Neuronal stem cell (in vitro differentiated cells): ENCODE measurements around the gene B4GALT6.

Experiments
- DNase-seq: peaks from one replicate; pipeline ENCODE4 v3.0.0-alpha.2; 2013; ENCODE audit warnings: low spot score
- H2AFZ ChIP-seq: one replicate; pipeline ENCODE4 v1.6.1; 2013; ENCODE audit warnings: mild to moderate bottlenecking, low read length, inconsistent platforms
- H2AK5ac ChIP-seq: 2 replicates; pipeline ENCODE4 v1.6.1; 2013; ENCODE audit warnings: low read depth, mild to moderate bottlenecking, inconsistent platforms, low read length, moderate library complexity, mixed read lengths
- H2BK120ac ChIP-seq: 2 replicates; pipeline ENCODE4 v1.6.1; 2013; ENCODE audit warnings: low read depth, mild to moderate bottlenecking, inconsistent platforms, low read length, moderate library complexity, mixed read lengths
- H2BK12ac ChIP-seq: one replicate; pipeline ENCODE4 v1.6.1; 2013; ENCODE audit warnings: low read length, inconsistent platforms
- H2BK15ac ChIP-seq: 2 replicates; pipeline ENCODE4 v1.6.1; 2013; ENCODE audit warnings: mild to moderate bottlenecking, low read length, inconsistent platforms, mixed read lengths
- H2BK5ac ChIP-seq: one replicate; pipeline ENCODE4 v1.6.1; 2013; ENCODE audit warnings: inconsistent platforms, mild to moderate bottlenecking, low read length, moderate library complexity
- H3K14ac ChIP-seq: one replicate; pipeline ENCODE4 v1.6.1; 2013; ENCODE audit warnings: low read length, inconsistent platforms
- H3K18ac ChIP-seq: 2 replicates; pipeline ENCODE4 v1.6.1; 2013; ENCODE audit warnings: low read length, inconsistent platforms
- H3K23ac ChIP-seq: 2 replicates; pipeline ENCODE4 v1.6.1; 2013; ENCODE audit warnings: low read depth, mild to moderate bottlenecking, mixed read lengths, low read length, inconsistent platforms; ENCODE audit not compliant: poor library complexity
- H3K27ac ChIP-seq: replicated peaks from 3 replicates; pipeline ENCODE4 v1.5.1; 2013; ENCODE audit warnings: low read length, inconsistent platforms
- H3K27me3 ChIP-seq, 3 experiments: 2 replicates each; pipeline ENCODE4 v1.6.1; 2013; ENCODE audit warnings: low read length in 3 of 3, mild to moderate bottlenecking in 2 of 3, inconsistent platforms in 1 of 3, low read depth in 1 of 3, mixed read lengths in 1 of 3, moderate library complexity in 1 of 3; ENCODE audit not compliant: control insufficient read depth in 3 of 3, insufficient read depth in 3 of 3
- H3K36me3 ChIP-seq, 2 donors: replicated peaks in 1 of 2; 2 replicates each; pipeline ENCODE4 v1.6.1; 2013; ENCODE audit warnings: low read length in 2 of 2; ENCODE audit not compliant: control insufficient read depth in 2 of 2, insufficient read depth in 2 of 2
- H3K4ac ChIP-seq: 2 replicates; pipeline ENCODE4 v1.6.1; 2013; ENCODE audit warnings: inconsistent platforms, mild to moderate bottlenecking, low read length, moderate library complexity
- H3K4me1 ChIP-seq, 2 donors: 1 replicate in 1 of 2; 2 replicates in 1 of 2; pipeline ENCODE4 v1.6.1; 2013; ENCODE audit warnings: low read length in 2 of 2, low read depth in 1 of 2; ENCODE audit not compliant: control insufficient read depth in 2 of 2, insufficient read depth in 1 of 2
- H3K4me2 ChIP-seq: one replicate; pipeline ENCODE4 v1.6.1; 2013; ENCODE audit warnings: mild to moderate bottlenecking, low read length, inconsistent platforms; ENCODE audit not compliant: insufficient read depth, poor library complexity, severe bottlenecking
- H3K4me3 ChIP-seq, 2 donors: 2 replicates each; pipeline ENCODE4 v1.5.1; 2013; ENCODE audit warnings: low read length in 2 of 2, mild to moderate bottlenecking in 2 of 2, inconsistent platforms in 1 of 2, moderate library complexity in 1 of 2
- H3K79me1 ChIP-seq: one replicate; pipeline ENCODE4 v1.6.1; 2013; ENCODE audit warnings: low read depth, mild to moderate bottlenecking, inconsistent platforms, low read length, moderate library complexity
- H3K9ac ChIP-seq: one replicate; pipeline ENCODE4 v1.6.1; 2013; ENCODE audit warnings: mild to moderate bottlenecking, low read depth, low read length, inconsistent platforms; ENCODE audit not compliant: poor library complexity
- H3K9me3 ChIP-seq, 2 donors: replicated peaks in 1 of 2; 2 replicates each; pipeline versions ENCODE3 to v1.6.1; 2013; ENCODE audit warnings: low read length in 2 of 2, mild to moderate bottlenecking in 2 of 2, inconsistent platforms in 1 of 2, low read depth in 1 of 2, mixed read lengths in 1 of 2, moderate library complexity in 1 of 2; ENCODE audit not compliant: control insufficient read depth in 2 of 2, insufficient read depth in 1 of 2
- H4K8ac ChIP-seq: one replicate; pipeline ENCODE4 v1.6.1; 2013; ENCODE audit warnings: low read depth, mild to moderate bottlenecking, inconsistent platforms, low read length, moderate library complexity
- H4K91ac ChIP-seq: one replicate; pipeline ENCODE4 v1.6.1; 2013; ENCODE audit warnings: low read length, low read depth, mild to moderate bottlenecking, inconsistent platforms; ENCODE audit not compliant: poor library complexity
- WGBS, 2 donors: extraction: QIAGEN DNeasy Blood & Tissue Kit; methylation state at CpG; one replicate each; pipeline ENCODE4 v1.1.7; 2013; ENCODE audit warnings: missing lambda C conversion rate in 2 of 2, mixed read lengths in 1 of 2; ENCODE audit not compliant: insufficient read length in 2 of 2, insufficient replicate concordance in 1 of 2; ENCODE audit errors: extremely low coverage in 2 of 2; 5-methylcytosine and 5-hydroxymethylcytosine counted together

Gene B4GALT6

DNA sequence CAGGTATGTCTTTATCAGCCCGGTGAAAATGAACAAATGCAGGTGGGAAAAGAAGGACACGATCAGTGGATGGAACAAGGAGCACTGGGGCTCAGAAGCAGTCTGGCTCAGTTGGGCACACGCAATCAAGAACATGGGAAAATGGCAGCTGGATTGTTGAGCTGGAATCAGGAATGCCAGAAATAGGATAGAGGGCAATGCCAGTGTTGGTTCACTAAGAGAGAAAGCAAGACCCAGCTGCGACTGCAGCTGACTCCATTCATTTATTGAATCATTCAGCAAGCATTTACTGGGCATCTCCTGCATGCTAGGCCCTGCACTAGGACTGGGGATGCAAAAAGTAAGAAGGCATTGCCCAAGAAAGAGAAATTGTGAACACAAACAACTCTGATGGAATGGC, 106.3 kb downstream of the B4GALT6 start:
- Histone ChIP-seq H3K27me3 (peaks cover 0 to 1% (median 0%) of the 10 kb centered on the region in 3 experiments), H2BK120ac (no peak overlapping the region), H3K27ac (no peak overlapping the region), H3K36me3 (no peaks in the 10 kb centered on the region), H2AK5ac (no peak overlapping the region), H2BK12ac (no peak overlapping the region), H3K18ac (no peak overlapping the region), H3K4me1 (peaks cover 0 to 4% of the 10 kb centered on the region in 2 donors), H2AFZ (no peak overlapping the region), H3K9ac (no peak overlapping the region), H2BK5ac (no peak overlapping the region), H3K4ac (no peak overlapping the region), H3K4me3 (no peak overlapping the region), H3K4me2 (no peak overlapping the region), H4K8ac (no peak overlapping the region), H4K91ac (no peak overlapping the region), H3K79me1 (no peaks in the 10 kb centered on the region), H3K14ac (no peak overlapping the region), H3K9me3 (no peaks in the 10 kb centered on the region), H3K23ac (no peak overlapping the region), H2BK15ac (no peak overlapping the region)
- no CpG with 5 or more reads among the region's 4 CpGs for WGBS, 2 donors
- no peak for DNase-seq

DNA sequence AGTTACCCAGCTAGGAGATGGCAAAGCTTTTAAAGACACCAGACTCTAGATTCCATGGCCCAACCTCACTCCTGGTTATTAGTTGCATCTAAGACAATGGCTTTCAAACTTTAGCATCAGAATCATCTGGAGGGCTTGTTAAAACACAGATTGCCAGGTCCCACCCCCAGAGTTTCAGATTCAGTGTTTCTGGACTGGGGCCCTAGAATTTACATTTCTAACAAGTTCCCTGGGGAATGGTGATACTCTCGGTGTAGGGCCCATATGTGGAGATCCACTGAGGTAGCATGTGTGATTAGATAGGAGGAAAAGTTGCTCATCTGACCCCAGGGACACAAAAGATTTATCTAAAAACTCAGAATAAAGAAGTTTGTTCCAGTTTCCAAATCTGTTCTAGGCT, 107.2 kb downstream of the B4GALT6 start:
- Histone ChIP-seq H2AFZ (no peak overlapping the region), H4K91ac (no peak overlapping the region), H3K18ac (no peak overlapping the region), H2AK5ac (no peak overlapping the region), H2BK120ac (no peak overlapping the region), H3K4me2 (no peak overlapping the region), H3K27ac (no peak overlapping the region), H3K23ac (no peak overlapping the region), H3K4me3 (no peak overlapping the region), H3K9me3 (no peaks in the 10 kb centered on the region), H4K8ac (no peak overlapping the region), H3K79me1 (no peaks in the 10 kb centered on the region), H2BK12ac (no peak overlapping the region), H3K9ac (no peak overlapping the region), H2BK5ac (no peak overlapping the region), H3K27me3 (peaks cover 0 to 2% (median 0%) of the 10 kb centered on the region in 3 experiments), H3K4ac (no peak overlapping the region), H2BK15ac (no peak overlapping the region), H3K4me1 (peaks cover 0 to 4% of the 10 kb centered on the region in 2 donors), H3K14ac (no peak overlapping the region), H3K36me3 (no peaks in the 10 kb centered on the region)
- WGBS, 2 donors: no CpG with 5 or more reads among the region's 1 CpG
- no peak for DNase-seq

DNA sequence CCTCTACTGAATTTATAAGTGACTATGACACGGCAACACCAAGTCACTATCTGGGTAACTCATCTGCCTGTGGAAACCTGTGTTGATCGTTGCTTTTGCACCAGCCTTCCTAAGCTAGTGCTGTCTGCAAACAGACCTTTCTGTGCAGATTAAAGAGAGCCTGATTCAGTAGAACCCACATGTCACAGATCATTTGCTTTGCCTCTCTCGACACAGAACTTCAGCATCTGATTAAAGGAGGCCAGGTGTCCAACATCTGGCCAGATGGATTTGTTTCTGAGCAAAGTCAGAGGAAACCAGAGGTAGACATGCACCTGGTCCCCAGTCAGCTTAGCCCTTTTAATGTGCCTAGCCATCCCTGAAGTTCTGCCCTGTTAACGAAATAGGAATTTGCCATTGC, 107.7 kb downstream of the B4GALT6 start:
- Histone ChIP-seq H3K79me1 (no peaks in the 10 kb centered on the region), H4K8ac (no peak overlapping the region), H2BK5ac (no peak overlapping the region), H2BK15ac (no peak overlapping the region), H3K4me1 (peaks cover 0 to 7% of the 10 kb centered on the region in 2 donors), H3K9ac (no peak overlapping the region), H3K27ac (no peak overlapping the region), H2BK120ac (no peak overlapping the region), H3K36me3 (no peaks in the 10 kb centered on the region), H4K91ac (no peak overlapping the region), H2AFZ (no peak overlapping the region), H3K27me3 (peaks cover 0 to 2% (median 0%) of the 10 kb centered on the region in 3 experiments), H3K23ac (no peak overlapping the region), H3K9me3 (no peaks in the 10 kb centered on the region), H2BK12ac (no peak overlapping the region), H2AK5ac (no peak overlapping the region), H3K4ac (no peak overlapping the region), H3K14ac (no peak overlapping the region), H3K4me2 (no peak overlapping the region), H3K18ac (no peak overlapping the region), H3K4me3 (no peak overlapping the region)
- no peak for DNase-seq
- no CpG with 5 or more reads among the region's 4 CpGs for WGBS, 2 donors

DNA sequence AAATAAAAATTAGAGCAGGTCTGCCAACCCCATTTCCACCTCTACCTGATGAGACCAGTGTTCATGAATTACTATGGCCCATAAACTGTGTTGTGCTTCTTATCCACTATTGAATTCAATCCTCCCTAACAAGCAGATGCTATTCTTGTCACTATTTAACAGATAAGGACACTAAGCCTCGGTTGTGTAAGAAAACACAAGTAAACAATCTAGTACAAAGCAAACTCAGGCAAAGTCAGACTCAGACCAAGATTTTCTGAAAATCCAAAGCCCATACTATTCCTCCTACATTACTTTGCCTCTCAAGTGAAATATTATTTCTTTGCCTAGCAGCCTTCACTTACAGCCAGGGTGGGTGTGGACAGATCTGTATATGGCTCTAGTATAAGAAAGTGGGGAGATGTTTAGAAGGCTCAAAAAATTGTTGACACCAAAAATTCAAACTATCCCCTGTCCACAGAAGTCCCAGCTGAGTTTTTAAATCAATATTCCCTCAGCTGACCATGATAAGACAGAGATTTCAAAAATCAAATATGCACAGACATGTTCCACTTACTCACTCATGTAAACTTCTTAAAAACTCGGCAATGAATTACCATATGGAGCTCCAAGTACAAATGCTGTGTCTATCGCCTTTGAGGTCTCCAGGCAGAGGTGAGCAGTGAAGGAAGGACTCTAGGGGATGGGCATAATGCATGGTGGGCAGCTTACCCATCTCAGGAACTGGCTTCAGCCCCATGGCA, 108.7 kb downstream of the B4GALT6 start:
- Histone ChIP-seq H3K9ac (no peak overlapping the region), H3K4me1 (peaks cover 0 to 6% of the 10 kb centered on the region in 2 donors), H3K4me2 (no peak overlapping the region), H3K4ac (no peak overlapping the region), H2BK120ac (no peak overlapping the region), H2AK5ac (no peak overlapping the region), H3K9me3 (no peaks in the 10 kb centered on the region), H3K23ac (no peak overlapping the region), H3K36me3 (no peaks in the 10 kb centered on the region), H2AFZ (no peak overlapping the region), H3K27me3 (peaks cover 0 to 2% (median 0%) of the 10 kb centered on the region in 3 experiments), H2BK12ac (no peak overlapping the region), H3K79me1 (no peaks in the 10 kb centered on the region), H2BK15ac (no peak overlapping the region), H3K14ac (no peak overlapping the region), H4K91ac (no peak overlapping the region), H3K4me3 (no peak overlapping the region), H3K27ac (no peak overlapping the region), H3K18ac (no peak overlapping the region), H4K8ac (no peak overlapping the region), H2BK5ac (no peak overlapping the region)
- no CpG with 5 or more reads among the region's 3 CpGs for WGBS, 2 donors
- no peak for DNase-seq
